DND-41 (cell line): ENCODE results near the gene CFAP47.
"Not testable (repeated sequence)": the region's sequence is repeated elsewhere in the genome, so short reads cannot be mapped to it uniquely, and the experiment has no call there.

ENCODE experiments used
- ATAC-seq: fragments of 200-7000 bp; cut with Tn5 transposase; 3 replicates; pipeline ENCODE4 v1.9.1; 2021; ENCODE audit warnings: low read depth; ENCODE audit not compliant: insufficient read depth
- DNase-seq: peaks from one replicate; pipeline ENCODE4 v3.0.0-alpha.2; 2020
- H2AFZ ChIP-seq: 2 replicates; pipeline ENCODE4 v1.6.0; 2012; ENCODE audit warnings: low read depth, low read length
- H3K27ac ChIP-seq: 2 replicates; pipeline ENCODE4 v1.5.1; 2012; ENCODE audit warnings: low read length, inconsistent platforms
- H3K27me3 ChIP-seq: fragments of 200-600 bp; sonication (generic); 2 replicates; pipeline ENCODE4 v1.6.0; 2012; ENCODE audit warnings: low read length, mild to moderate bottlenecking, inconsistent platforms; ENCODE audit not compliant: insufficient read depth, poor library complexity
- H3K36me3 ChIP-seq: 2 replicates; pipeline ENCODE4 v1.5.1; 2012; ENCODE audit warnings: low read length, inconsistent platforms; ENCODE audit not compliant: insufficient read depth
- H3K4me1 ChIP-seq: 2 replicates; pipeline ENCODE4 v1.5.1; 2012; ENCODE audit warnings: mild to moderate bottlenecking, low read length; ENCODE audit not compliant: insufficient read depth
- H3K4me2 ChIP-seq: 2 replicates; pipeline ENCODE4 v1.6.0; 2012; ENCODE audit warnings: mild to moderate bottlenecking, moderate library complexity, low read length, inconsistent platforms; ENCODE audit not compliant: insufficient read depth
- H3K4me3 ChIP-seq, 2 experiments: fragments of 200-600 bp in 1 of 2; shearing (Covaris generic) in 1 of 2; 2 replicates each; pipeline ENCODE4 v1.5.1; 2012 to 2016; ENCODE audit warnings: inconsistent platforms in 2 of 2, low read length in 2 of 2, mild to moderate bottlenecking in 2 of 2, low read depth in 1 of 2, moderate library complexity in 1 of 2
- H3K79me2 ChIP-seq: 2 replicates; pipeline ENCODE4 v1.6.0; 2012; ENCODE audit warnings: low read length, inconsistent platforms; ENCODE audit not compliant: insufficient read depth
- H3K9ac ChIP-seq: 2 replicates; pipeline ENCODE4 v1.6.0; 2012; ENCODE audit warnings: low read depth, mild to moderate bottlenecking, inconsistent platforms, low read length, moderate library complexity
- H3K9me3 ChIP-seq: 2 replicates; pipeline ENCODE4 v1.5.1; 2012; ENCODE audit warnings: low read length, moderate library complexity, mild to moderate bottlenecking, inconsistent platforms; ENCODE audit not compliant: insufficient read depth, severe bottlenecking
- H4K20me1 ChIP-seq: 2 replicates; pipeline ENCODE4 v1.6.0; 2012; ENCODE audit warnings: low read length; ENCODE audit not compliant: insufficient read depth
- CTCF ChIP-seq: IDR thresholded peaks from 2 replicates; pipeline ENCODE4 v1.5.1; 2012; ENCODE audit warnings: borderline replicate concordance, low read length, moderate library complexity, mild to moderate bottlenecking; ENCODE audit not compliant: poor library complexity, severe bottlenecking; ENCODE audit errors: extremely low read depth
- EZH2 ChIP-seq: IDR thresholded peaks from 3 replicates; pipeline ENCODE4 v1.6.1; 2012; ENCODE audit warnings: borderline replicate concordance, low read depth, mild to moderate bottlenecking, moderate library complexity, low read length, inconsistent platforms; ENCODE audit not compliant: severe bottlenecking

Gene CFAP47

GRCh38 chrX:35890699-35891098, 28.8 kb upstream of the CFAP47 start:
- TF ChIP-seq CTCF (peak; percentile 68), EZH2 (no peak)
- peak overlapping the region in 1 of 2 experiments; percentile 55; a peak in 3 of 4 replicates for H3K4me3 ChIP-seq
- peak overlapping the region; percentile 60 for H3K4me2 ChIP-seq
- DNase-seq (peak; percentile 59), ATAC-seq (peak; percentile 91)
- peak overlapping the region; percentile 71 for H3K27ac ChIP-seq
- H3K79me2 ChIP-seq = peaks cover 13% of the 10 kb centered on the region
- H4K20me1 ChIP-seq = no peaks in the 10 kb centered on the region
- H3K36me3 ChIP-seq = no peaks in the 10 kb centered on the region
- peak overlapping the region; percentile 52 for H3K9ac ChIP-seq
- H2AFZ ChIP-seq = peak overlapping the region; percentile 79
- no peaks in the 10 kb centered on the region for H3K9me3 ChIP-seq
- H3K4me1 ChIP-seq = peaks cover 28% of the 10 kb centered on the region
- H3K27me3 ChIP-seq = no peaks in the 10 kb centered on the region

DNA sequence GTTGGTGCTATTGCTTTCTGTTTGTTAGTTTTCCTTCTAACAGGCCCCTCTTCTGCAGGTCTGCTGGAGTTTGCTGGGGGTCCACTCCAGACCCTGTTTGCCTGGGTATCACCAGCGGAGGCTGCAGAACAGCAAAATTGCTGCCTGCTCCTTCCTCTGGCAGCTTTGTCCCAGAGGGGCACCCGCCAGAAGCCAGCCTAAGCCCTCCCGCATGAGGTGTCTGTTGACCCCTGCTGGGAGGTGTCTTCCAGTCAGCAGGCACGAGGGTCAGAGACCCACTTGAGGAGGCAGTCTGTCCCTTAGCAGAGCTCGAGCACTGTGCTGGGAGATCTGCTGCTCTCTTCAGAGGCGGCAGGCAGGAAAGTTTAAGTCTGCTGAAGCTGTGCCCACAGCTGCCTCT, 67.3 kb downstream of the CFAP47 start:
- H3K27ac ChIP-seq, H3K4me2 ChIP-seq, H3K36me3 ChIP-seq, H3K9me3 ChIP-seq, H3K4me3 ChIP-seq, H3K79me2 ChIP-seq, H3K9ac ChIP-seq, H3K4me1 ChIP-seq, ATAC-seq, H3K27me3 ChIP-seq, DNase-seq, H4K20me1 ChIP-seq, H2AFZ ChIP-seq: not testable (repeated sequence)

DNA sequence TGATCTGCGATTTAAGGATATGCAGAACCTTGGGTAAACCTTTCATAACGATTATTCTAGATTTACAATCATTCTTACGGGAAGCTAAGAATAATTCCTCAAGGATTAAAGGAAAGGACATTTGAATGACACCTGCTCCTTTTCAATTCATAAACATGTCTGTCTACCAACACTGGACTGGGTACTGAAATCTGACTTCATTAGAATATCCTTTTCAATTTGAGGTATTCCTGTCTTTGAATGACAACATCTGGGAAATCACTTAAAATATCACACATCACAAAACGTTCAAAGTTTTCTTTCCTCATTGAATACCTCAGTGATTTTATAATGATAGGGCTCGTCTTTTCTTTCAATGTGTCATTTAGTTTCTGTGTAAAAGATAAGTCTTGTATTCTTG, 87.7 kb downstream of the CFAP47 start:
- H3K27ac ChIP-seq = no peak overlapping the region
- H2AFZ ChIP-seq = no peak overlapping the region
- no peaks in the 10 kb centered on the region for H3K27me3 ChIP-seq
- no peaks in the 10 kb centered on the region for H3K9me3 ChIP-seq
- no peaks in the 10 kb centered on the region for H3K79me2 ChIP-seq
- ATAC-seq = no peak
- H3K4me1 ChIP-seq = no peaks in the 10 kb centered on the region
- TF ChIP-seq CTCF (no peak), EZH2 (no peak)
- no peak overlapping the region for H3K4me2 ChIP-seq
- no peak overlapping the region for H3K4me3 ChIP-seq
- no peaks in the 10 kb centered on the region for H3K36me3 ChIP-seq
- no peak for DNase-seq
- H4K20me1 ChIP-seq = no peaks in the 10 kb centered on the region
- no peak overlapping the region for H3K9ac ChIP-seq

DNA sequence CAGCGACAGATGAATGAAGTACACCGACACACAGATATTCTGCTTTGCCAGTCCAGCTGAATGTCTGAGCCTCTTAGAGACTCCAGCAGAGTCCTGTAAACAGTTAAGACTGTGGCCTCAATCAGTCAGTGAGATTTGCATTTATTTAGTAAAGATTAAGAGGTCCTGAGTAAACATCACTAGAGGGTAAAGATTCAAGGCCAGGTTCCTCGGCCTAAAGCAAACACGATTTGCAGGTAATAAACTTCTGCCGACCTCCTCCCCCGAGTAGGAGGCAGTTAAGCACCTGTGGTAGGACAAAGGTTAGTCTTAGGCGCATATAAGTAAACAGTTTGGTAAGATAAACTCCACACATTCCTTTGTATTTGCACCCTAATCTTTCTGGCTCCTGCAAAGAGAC, 99.6 kb downstream of the CFAP47 start:
- DNase-seq = no peak
- no peak overlapping the region for H2AFZ ChIP-seq

More for the DNA sequence above, 99.6 kb downstream of the CFAP47 start:
- TF ChIP-seq EZH2 (no peak), CTCF (no peak)
- H3K9ac ChIP-seq = no peak overlapping the region
- no peaks in the 10 kb centered on the region for H3K4me1 ChIP-seq
- no peaks in the 10 kb centered on the region for H3K9me3 ChIP-seq
- H3K4me3 ChIP-seq = no peak overlapping the region
- no peaks in the 10 kb centered on the region for H3K79me2 ChIP-seq
- H3K27me3 ChIP-seq = no peaks in the 10 kb centered on the region
- H3K27ac ChIP-seq = no peak overlapping the region
- no peak for ATAC-seq
- no peaks in the 10 kb centered on the region for H4K20me1 ChIP-seq
- H3K4me2 ChIP-seq = no peak overlapping the region
- no peaks in the 10 kb centered on the region for H3K36me3 ChIP-seq
